ENCODE data around the gene ASAP2.

Gene ASAP2

GRCh38 chr2:9410108-9410507 is 203.5 kb downstream of the ASAP2 start:
- no peak for DNase-seq

GRCh38 chr2:9412781-9413180 is 206.2 kb downstream of the ASAP2 start:
- no peak for DNase-seq

- no peak for DNase-seq
Measured at GRCh38 chr2:9415516-9416169, 209.0 kb downstream of the ASAP2 start.

- DNase-seq = no peak
Measured at GRCh38 chr2:9416267-9416961, 209.8 kb downstream of the ASAP2 start.

GRCh38 chr2:9416962-9417316 is 210.3 kb downstream of the ASAP2 start:
- DNase-seq = no peak

GRCh38 chr2:9417725-9418124 is 211.1 kb downstream of the ASAP2 start:
- no peak for DNase-seq

- no peak for DNase-seq
Measured at GRCh38 chr2:9418746-9419145, 212.1 kb downstream of the ASAP2 start.

GRCh38 chr2:9419541-9419940 is 212.9 kb downstream of the ASAP2 start:
- no peak for DNase-seq

- DNase-seq = no peak
Measured at GRCh38 chr2:9420495-9420894, 213.9 kb downstream of the ASAP2 start.

- DNase-seq = no peak
Measured at GRCh38 chr2:9422321-9423099, 215.9 kb downstream of the ASAP2 start.

- DNase-seq = peak; percentile 92
Measured at GRCh38 chr2:9423100-9423921, 216.7 kb downstream of the ASAP2 start, which contains the start of the genes CPSF3 and ITGB1BP1. Gene CPSF3 (plus strand): TSS chr2:9423654. CDS start chr2:9423774, 120 bp downstream. Gene ITGB1BP1 (minus strand): TSS chr2:9423528. CDS start chr2:9418697, 4,831 bp downstream.

GRCh38 chr2:9423922-9424272 is 217.3 kb downstream of the ASAP2 start:
- no peak for DNase-seq

- DNase-seq = no peak
Measured at GRCh38 chr2:9424447-9425164, 218.0 kb downstream of the ASAP2 start.

- no peak for DNase-seq
Measured at GRCh38 chr2:9428965-9429577, 222.5 kb downstream of the ASAP2 start.

- no peak for DNase-seq
Measured at GRCh38 chr2:9430316-9431293, 224.0 kb downstream of the ASAP2 start.

GRCh38 chr2:9434489-9434888 is 227.9 kb downstream of the ASAP2 start:
- DNase-seq = no peak

GRCh38 chr2:9439536-9439935 is 232.9 kb downstream of the ASAP2 start:
- DNase-seq = no peak

- no peak for DNase-seq
Measured at GRCh38 chr2:9440058-9440727, 233.6 kb downstream of the ASAP2 start.

GRCh38 chr2:9441556-9441955 is 234.9 kb downstream of the ASAP2 start:
- no peak for DNase-seq

GRCh38 chr2:9443526-9443925 is 236.9 kb downstream of the ASAP2 start:
- no peak for DNase-seq
